SK-N-SH treated with all-trans-retinoic acid at 6 μM for 48 hours (cell line): ENCODE results near the gene SCNN1B.

Source experiments
- ATAC-seq: fragments of 200-7000 bp; cut with Tn5 transposase; 3 replicates; pipeline ENCODE4 v1.9.1; 2020; ENCODE audit warnings: mild to moderate bottlenecking, moderate library complexity
- ARNTL ChIP-seq: fragments of 450-650 bp; formaldehyde crosslinking; IDR thresholded peaks from 2 replicates; pipeline ENCODE4 v1.5.0; 2020; ENCODE audit warnings: low read depth, mild to moderate bottlenecking, moderate library complexity, borderline replicate concordance
- BACH2 ChIP-seq: fragments of 250-450 bp; sonication (Bioruptor Pico); IDR thresholded peaks from 2 replicates; pipeline ENCODE4 v1.9.0; 2021; ENCODE audit warnings: mild to moderate bottlenecking, borderline replicate concordance
- CSDC2 ChIP-seq: fragments of 250-450 bp; sonication (Bioruptor Pico); IDR thresholded peaks from 2 replicates; pipeline ENCODE4 v1.5.0; 2020; ENCODE audit warnings: mild to moderate bottlenecking, moderate library complexity
- ESRRG ChIP-seq: fragments of 250-450 bp; sonication (Bioruptor Pico); IDR thresholded peaks from 2 replicates; pipeline ENCODE4 v1.6.1; 2021; ENCODE audit warnings: mild to moderate bottlenecking
- GLIS3 ChIP-seq: fragments of 250-450 bp; sonication (Bioruptor Pico); IDR thresholded peaks from 2 replicates; pipeline ENCODE4 v1.5.0; 2020; ENCODE audit warnings: mild to moderate bottlenecking, moderate library complexity
- ISL1 ChIP-seq: fragments of 250-450 bp; sonication (Bioruptor Pico); IDR thresholded peaks from 2 replicates; pipeline ENCODE4 v2.1.2; 2022; ENCODE audit warnings: mild to moderate bottlenecking, moderate library complexity
- OSR1 ChIP-seq: fragments of 250-450 bp; sonication (Bioruptor Pico); IDR thresholded peaks from 2 replicates; pipeline ENCODE4 v1.8.0; 2022; ENCODE audit warnings: moderate library complexity, mild to moderate bottlenecking, inconsistent platforms
- PPARA ChIP-seq: fragments of 250-450 bp; sonication (Bioruptor Pico); IDR thresholded peaks from 2 replicates; pipeline ENCODE4 v1.5.0; 2020; ENCODE audit warnings: mild to moderate bottlenecking, borderline replicate concordance
- RARB ChIP-seq: fragments of 250-450 bp; sonication (Bioruptor Pico); IDR thresholded peaks from 2 replicates; pipeline ENCODE4 v1.8.0; 2021; ENCODE audit warnings: mild to moderate bottlenecking, moderate library complexity
- SNAI2 ChIP-seq: fragments of 250-450 bp; sonication (Bioruptor Pico); IDR thresholded peaks from 2 replicates; pipeline ENCODE4 v1.5.0; 2020; ENCODE audit warnings: mild to moderate bottlenecking, moderate library complexity
- TOX ChIP-seq: fragments of 250-450 bp; sonication (Bioruptor Pico); IDR thresholded peaks from 2 replicates; pipeline ENCODE4 v1.8.0; 2021; ENCODE audit warnings: mild to moderate bottlenecking, moderate library complexity, borderline replicate concordance
- ZC3H10 ChIP-seq: fragments of 250-450 bp; sonication (Bioruptor Pico); IDR thresholded peaks from 2 replicates; pipeline ENCODE4 v1.5.1; 2021; ENCODE audit warnings: mild to moderate bottlenecking, moderate library complexity
- ZFP3 ChIP-seq: fragments of 250-450 bp; sonication (Bioruptor Pico); IDR thresholded peaks from 2 replicates; pipeline ENCODE4 v1.5.0; 2020; ENCODE audit warnings: mild to moderate bottlenecking, moderate library complexity
- ZFP30 ChIP-seq: fragments of 450-650 bp; formaldehyde crosslinking; IDR thresholded peaks from 2 replicates; pipeline ENCODE4 v1.5.0; 2022; ENCODE audit warnings: mild to moderate bottlenecking, moderate library complexity
- ZNF565 ChIP-seq: fragments of 450-650 bp; formaldehyde crosslinking; conservative IDR thresholded peaks from 2 replicates; pipeline ENCODE4 v1.5.0; 2020; ENCODE audit warnings: low read depth, mild to moderate bottlenecking, moderate library complexity
- ZNF70 ChIP-seq: fragments of 450-650 bp; formaldehyde crosslinking; IDR thresholded peaks from 2 replicates; pipeline ENCODE4 v1.5.0; 2020; ENCODE audit warnings: mild to moderate bottlenecking, moderate library complexity
- ZNF8 ChIP-seq: fragments of 450-650 bp; formaldehyde crosslinking; IDR thresholded peaks from 2 replicates; pipeline ENCODE4 v1.5.0; 2020; ENCODE audit warnings: mild to moderate bottlenecking, moderate library complexity
- TF ChIP-seq, protein P1 (sequence below): fragments of 250-450 bp; sonication (Bioruptor Pico); IDR thresholded peaks from 2 replicates; pipeline ENCODE4 v1.5.0; 2020; ENCODE audit warnings: mild to moderate bottlenecking, moderate library complexity
- TF ChIP-seq, protein P2 (sequence below): fragments of 250-450 bp; sonication (Bioruptor Pico); IDR thresholded peaks from 2 replicates; pipeline ENCODE4 v1.8.0; 2021; ENCODE audit warnings: low read depth, mild to moderate bottlenecking, moderate library complexity, borderline replicate concordance
- TF ChIP-seq, protein P3 (sequence below): fragments of 250-450 bp; sonication (Bioruptor Pico); IDR thresholded peaks from 2 replicates; pipeline ENCODE4 v1.5.1; 2021; ENCODE audit warnings: mild to moderate bottlenecking, moderate library complexity
- TF ChIP-seq, protein P4 (sequence below): fragments of 250-450 bp; sonication (Bioruptor Pico); IDR thresholded peaks from 2 replicates; pipeline ENCODE4 v1.8.0; 2020; ENCODE audit warnings: mild to moderate bottlenecking, moderate library complexity, borderline replicate concordance

The SCNN1B gene

DNA sequence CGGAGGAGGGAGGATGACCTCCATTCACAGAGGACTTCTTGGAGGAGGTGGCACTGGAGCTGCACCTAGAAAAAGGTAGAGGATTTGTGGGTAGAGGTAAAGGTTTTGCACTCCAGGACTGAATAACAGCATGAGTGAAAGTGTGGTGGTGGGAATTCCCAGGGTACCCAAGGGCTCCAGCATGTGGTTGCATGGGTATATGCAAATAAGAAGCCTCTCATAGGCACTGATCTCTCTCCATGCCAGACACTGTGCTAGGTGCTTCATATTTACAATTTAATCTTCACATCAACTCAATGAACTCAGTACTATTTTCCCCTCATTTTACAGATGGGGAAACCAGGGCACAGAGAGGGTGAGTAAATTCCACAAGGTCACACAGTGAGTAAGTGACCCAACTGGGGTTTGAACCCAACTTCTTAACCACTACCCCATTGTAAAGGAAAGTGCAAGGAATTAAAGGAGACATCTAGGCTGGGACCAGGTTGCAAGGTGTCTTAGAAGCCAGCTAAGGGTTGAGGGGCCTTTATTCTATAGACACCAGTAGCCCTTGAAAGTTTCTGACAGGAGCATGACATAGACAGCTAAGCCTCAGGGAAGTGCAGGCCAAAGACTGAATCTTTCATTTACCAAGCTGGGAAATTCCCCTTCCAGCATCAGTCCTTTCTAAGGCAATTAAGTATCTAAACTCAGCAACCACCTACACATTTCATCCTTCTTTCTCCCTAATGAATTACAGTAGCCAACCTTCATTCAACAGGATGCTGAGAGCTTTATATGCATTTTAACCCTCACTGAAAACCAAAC lies 21.3 kb downstream of the SCNN1B start:
- TF ChIP-seq SNAI2 (no peak), ZNF565 (CRISPR knock-in tag) (no peak), RARB (CRISPR knock-in tag) (no peak), ZNF8 (CRISPR knock-in tag) (no peak), ZFP30 (CRISPR knock-in tag) (no peak)
- TF ChIP-seq, protein P1, sequence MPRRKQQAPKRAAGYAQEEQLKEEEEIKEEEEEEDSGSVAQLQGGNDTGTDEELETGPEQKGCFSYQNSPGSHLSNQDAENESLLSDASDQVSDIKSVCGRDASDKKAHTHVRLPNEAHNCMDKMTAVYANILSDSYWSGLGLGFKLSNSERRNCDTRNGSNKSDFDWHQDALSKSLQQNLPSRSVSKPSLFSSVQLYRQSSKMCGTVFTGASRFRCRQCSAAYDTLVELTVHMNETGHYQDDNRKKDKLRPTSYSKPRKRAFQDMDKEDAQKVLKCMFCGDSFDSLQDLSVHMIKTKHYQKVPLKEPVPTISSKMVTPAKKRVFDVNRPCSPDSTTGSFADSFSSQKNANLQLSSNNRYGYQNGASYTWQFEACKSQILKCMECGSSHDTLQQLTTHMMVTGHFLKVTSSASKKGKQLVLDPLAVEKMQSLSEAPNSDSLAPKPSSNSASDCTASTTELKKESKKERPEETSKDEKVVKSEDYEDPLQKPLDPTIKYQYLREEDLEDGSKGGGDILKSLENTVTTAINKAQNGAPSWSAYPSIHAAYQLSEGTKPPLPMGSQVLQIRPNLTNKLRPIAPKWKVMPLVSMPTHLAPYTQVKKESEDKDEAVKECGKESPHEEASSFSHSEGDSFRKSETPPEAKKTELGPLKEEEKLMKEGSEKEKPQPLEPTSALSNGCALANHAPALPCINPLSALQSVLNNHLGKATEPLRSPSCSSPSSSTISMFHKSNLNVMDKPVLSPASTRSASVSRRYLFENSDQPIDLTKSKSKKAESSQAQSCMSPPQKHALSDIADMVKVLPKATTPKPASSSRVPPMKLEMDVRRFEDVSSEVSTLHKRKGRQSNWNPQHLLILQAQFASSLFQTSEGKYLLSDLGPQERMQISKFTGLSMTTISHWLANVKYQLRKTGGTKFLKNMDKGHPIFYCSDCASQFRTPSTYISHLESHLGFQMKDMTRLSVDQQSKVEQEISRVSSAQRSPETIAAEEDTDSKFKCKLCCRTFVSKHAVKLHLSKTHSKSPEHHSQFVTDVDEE, result no peak
- no peak for ATAC-seq

DNA sequence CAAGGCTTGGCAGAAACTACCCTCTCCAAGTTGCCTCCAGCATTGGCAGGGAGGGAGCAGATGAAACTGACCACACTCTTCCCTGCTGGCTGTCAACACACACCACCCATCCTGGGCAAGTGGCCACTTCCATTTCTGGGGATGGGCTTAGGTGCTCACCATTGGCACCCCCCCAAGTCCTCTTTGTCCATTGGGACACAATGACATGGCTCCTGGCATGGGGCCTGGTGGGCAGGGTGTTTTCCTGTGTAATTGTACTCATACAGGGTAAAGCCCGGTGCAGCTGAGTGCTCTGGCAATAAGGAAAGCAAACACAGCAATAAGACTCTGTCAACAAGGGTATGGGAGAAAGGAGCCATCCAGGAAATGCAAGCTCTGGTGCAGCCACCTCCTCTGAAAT lies 22.6 kb downstream of the SCNN1B start:
- ATAC-seq, result no peak
- TF ChIP-seq ZNF565 (CRISPR knock-in tag), result no peak
- no peak for TF ChIP-seq ZFP3
- no peak for TF ChIP-seq ESRRG (CRISPR knock-in tag)
- TF ChIP-seq, protein P1, result no peak
- TF ChIP-seq, protein P2, sequence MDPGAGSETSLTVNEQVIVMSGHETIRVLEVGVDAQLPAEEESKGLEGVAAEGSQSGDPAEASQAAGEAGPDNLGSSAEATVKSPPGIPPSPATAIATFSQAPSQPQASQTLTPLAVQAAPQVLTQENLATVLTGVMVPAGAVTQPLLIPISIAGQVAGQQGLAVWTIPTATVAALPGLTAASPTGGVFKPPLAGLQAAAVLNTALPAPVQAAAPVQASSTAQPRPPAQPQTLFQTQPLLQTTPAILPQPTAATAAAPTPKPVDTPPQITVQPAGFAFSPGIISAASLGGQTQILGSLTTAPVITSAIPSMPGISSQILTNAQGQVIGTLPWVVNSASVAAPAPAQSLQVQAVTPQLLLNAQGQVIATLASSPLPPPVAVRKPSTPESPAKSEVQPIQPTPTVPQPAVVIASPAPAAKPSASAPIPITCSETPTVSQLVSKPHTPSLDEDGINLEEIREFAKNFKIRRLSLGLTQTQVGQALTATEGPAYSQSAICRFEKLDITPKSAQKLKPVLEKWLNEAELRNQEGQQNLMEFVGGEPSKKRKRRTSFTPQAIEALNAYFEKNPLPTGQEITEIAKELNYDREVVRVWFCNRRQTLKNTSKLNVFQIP (CRISPR knock-in tag), result no peak
- no peak for TF ChIP-seq GLIS3 (CRISPR knock-in tag)
- no peak for TF ChIP-seq BACH2 (CRISPR knock-in tag)
- TF ChIP-seq CSDC2, result no peak
- TF ChIP-seq PPARA (CRISPR knock-in tag), result no peak
- TF ChIP-seq, protein P3, sequence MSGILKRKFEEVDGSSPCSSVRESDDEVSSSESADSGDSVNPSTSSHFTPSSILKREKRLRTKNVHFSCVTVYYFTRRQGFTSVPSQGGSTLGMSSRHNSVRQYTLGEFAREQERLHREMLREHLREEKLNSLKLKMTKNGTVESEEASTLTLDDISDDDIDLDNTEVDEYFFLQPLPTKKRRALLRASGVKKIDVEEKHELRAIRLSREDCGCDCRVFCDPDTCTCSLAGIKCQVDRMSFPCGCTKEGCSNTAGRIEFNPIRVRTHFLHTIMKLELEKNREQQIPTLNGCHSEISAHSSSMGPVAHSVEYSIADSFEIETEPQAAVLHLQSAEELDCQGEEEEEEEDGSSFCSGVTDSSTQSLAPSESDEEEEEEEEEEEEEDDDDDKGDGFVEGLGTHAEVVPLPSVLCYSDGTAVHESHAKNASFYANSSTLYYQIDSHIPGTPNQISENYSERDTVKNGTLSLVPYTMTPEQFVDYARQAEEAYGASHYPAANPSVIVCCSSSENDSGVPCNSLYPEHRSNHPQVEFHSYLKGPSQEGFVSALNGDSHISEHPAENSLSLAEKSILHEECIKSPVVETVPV, result no peak
- TF ChIP-seq ISL1 (CRISPR knock-in tag), result no peak
- no peak for TF ChIP-seq ARNTL (CRISPR knock-in tag)
- TF ChIP-seq RARB (CRISPR knock-in tag), result no peak
- TF ChIP-seq SNAI2, result no peak
- TF ChIP-seq ZNF8 (CRISPR knock-in tag), result no peak
- TF ChIP-seq, protein P4, sequence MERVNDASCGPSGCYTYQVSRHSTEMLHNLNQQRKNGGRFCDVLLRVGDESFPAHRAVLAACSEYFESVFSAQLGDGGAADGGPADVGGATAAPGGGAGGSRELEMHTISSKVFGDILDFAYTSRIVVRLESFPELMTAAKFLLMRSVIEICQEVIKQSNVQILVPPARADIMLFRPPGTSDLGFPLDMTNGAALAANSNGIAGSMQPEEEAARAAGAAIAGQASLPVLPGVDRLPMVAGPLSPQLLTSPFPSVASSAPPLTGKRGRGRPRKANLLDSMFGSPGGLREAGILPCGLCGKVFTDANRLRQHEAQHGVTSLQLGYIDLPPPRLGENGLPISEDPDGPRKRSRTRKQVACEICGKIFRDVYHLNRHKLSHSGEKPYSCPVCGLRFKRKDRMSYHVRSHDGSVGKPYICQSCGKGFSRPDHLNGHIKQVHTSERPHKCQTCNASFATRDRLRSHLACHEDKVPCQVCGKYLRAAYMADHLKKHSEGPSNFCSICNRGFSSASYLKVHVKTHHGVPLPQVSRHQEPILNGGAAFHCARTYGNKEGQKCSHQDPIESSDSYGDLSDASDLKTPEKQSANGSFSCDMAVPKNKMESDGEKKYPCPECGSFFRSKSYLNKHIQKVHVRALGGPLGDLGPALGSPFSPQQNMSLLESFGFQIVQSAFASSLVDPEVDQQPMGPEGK (CRISPR knock-in tag), result no peak
- no peak for TF ChIP-seq ZNF70 (CRISPR knock-in tag)
- TF ChIP-seq ZC3H10, result no peak
- TF ChIP-seq, all 23 proteins: peak for 0

DNA sequence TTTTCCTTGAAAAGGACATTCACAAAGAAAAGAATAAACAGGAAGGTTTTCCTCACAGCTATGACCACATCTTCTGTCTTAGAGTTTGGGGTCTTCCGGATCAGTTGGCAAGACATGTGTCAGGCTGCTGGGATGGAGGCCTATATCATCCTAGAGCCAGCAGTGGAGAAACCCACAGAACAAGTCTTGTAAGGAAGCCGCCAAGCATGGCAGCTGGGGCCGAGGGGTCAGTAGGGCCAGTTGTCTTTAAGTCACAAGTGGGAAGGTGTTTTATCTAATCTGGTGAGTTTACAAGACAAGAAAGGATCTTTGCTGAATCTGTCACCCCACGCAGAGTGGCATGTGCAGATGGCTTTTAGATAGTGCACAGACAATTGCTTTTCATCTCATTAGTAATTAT lies 25.7 kb downstream of the SCNN1B start:
- no peak for TF ChIP-seq TOX (CRISPR knock-in tag)
- no peak for TF ChIP-seq ZFP3
- no peak for TF ChIP-seq ZNF70 (CRISPR knock-in tag)
- no peak for TF ChIP-seq ZNF8 (CRISPR knock-in tag)
- no peak for TF ChIP-seq CSDC2
- TF ChIP-seq, protein P2 (CRISPR knock-in tag), result no peak
- no peak for TF ChIP-seq BACH2 (CRISPR knock-in tag)
- no peak for TF ChIP-seq PPARA (CRISPR knock-in tag)
- TF ChIP-seq GLIS3 (CRISPR knock-in tag), result no peak
- TF ChIP-seq OSR1 (CRISPR knock-in tag), result no peak
- no peak for ATAC-seq
